HG02571 (cell line): ENCODE results near the gene FAM135A.
"Not testable (repeated sequence)": the region's sequence is repeated elsewhere in the genome, so short reads cannot be mapped to it uniquely, and the experiment has no call there.

Experiments used
- ATAC-seq: cut with Tn5 transposase; IDR thresholded peaks from one replicate; pipeline ENCODE4 v1.9.1; 2021; ENCODE audit warnings: mild to moderate bottlenecking, moderate library complexity; ENCODE audit not compliant: unreplicated experiment

Gene FAM135A

DNA sequence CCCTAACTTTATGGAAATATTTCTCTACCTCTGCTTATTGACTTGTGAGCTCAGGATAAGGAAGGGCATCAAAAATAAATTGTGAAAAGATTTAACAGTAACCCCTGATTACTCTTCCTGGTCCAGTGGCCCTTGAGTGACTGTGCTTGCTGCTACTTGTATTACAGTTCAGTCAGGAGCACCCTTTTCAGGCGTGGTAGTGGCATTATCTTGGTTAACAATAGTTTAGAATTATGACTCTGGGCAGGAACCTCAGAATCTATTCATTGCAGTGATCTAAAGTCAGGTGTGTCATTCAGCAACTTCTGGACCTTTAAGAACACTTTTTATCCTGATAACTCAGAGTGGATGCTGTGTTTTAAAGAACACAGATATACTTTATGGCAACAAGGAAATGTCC lies 43.4 kb downstream of the FAM135A start:
- ATAC-seq, result no peak

DNA sequence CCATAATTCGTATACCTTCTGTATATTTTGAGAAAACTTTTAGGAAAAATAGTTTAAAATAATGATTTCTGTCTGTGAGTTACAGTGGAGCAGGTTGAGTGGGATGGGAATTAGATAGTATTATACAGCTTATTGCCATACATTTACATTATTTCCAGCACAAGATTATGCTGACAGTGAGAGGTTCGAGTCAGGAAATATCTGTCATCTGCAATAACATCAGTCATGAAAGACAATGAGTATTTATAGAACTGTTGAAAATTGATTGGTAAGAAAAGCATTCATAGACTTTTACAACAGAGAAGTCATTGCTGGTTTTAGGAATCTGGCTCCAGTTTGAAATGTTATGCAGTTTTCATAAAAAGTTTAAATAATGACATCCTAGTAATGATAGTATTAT lies 45.9 kb downstream of the FAM135A start:
- no peak for ATAC-seq

DNA sequence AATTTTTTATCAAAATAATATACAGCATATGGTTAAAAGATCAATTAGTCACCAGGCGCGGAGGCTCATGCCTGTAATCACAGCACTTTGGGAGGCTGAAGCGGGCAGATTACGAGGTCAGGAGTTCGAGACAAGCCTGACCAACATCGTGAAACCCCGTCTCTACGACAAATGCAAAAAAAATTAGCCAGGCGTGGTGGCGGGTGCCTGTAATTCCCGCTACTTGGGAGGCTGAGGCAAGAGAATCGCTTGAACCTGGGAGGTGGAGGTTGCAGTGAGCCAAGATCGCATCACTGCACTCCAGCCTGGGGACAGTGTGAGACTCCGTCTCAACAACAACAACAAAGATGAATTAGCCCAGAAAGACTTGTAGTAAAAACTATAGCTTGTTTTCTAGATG lies 46.4 kb downstream of the FAM135A start:
- not testable (repeated sequence) for ATAC-seq

DNA sequence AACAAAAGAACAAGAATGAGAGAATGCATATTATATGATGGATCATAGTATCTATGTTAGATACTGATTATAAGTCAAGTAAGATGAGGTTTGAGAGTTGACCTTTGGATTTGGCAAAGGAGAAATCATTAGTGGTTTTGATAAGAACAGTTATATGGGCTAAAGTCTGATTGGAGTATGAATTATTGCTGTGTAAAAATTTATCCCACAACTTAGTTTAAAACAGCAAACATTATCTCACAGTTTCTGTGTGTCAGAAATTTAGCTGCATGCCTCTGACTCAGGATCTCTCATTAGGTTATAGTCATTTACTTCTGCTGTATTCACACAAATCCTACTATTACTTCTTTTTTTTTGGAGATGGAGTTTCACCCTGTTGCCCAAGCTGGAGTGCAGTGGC lies 56.7 kb downstream of the FAM135A start:
- ATAC-seq, result no peak

DNA sequence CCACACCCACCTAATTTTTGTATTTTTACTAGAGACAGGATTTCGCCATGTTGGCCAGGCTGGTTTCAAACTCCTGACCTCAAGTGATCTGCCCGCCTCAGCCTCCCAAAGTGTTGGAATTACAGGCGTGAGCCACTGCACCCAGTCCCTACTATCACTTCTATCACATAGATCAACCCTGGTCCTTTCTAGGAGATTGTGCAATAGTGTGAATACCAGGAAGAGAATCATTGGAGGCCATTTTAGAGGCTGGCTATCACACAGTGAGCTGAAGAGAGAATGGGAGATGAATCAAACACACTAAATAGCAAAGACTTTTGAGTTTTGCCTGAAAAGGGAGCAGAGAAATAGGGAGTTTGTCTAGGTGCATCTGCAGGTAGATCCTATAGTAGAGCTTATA lies 57.2 kb downstream of the FAM135A start:
- ATAC-seq, result not testable (repeated sequence)

DNA sequence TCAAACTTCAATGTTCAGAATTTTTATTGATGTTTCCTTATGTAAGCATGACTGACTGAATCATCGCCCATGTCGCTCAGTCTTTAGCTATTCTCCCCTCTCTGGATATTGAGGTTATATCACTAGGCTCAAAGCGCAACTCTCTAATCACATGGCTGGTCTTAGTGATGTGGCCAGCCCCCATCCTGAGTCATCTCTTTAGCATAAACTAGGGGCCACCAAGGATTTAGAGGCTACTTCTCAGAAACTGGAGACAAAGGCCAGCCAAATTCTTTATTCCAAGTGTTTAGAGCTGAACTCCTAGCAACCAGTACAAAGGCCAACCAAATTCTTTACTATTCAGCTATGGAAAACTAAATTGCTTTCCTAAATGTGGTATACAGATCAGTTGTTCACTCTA lies 61.4 kb downstream of the FAM135A start:
- ATAC-seq, result no peak

DNA sequence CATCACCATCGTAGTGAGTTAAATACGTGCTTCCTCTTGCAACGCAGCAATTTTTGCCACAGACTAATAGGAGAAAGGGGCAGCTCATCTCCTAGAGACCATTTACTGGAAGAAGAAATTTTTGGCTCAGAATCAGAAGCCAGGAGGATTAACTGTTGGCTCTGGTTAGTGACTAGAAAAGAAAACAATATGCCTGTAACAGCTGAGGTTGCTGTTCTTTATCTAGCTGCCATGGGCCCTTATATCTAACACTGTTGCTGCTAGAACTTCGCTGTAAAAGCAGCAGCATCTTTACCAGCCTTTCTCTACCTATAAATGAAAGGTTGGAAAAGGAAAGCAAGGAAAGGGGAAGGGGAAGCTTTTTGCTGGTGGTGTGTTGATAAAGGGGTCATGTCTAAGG lies 65.9 kb downstream of the FAM135A start:
- no peak for ATAC-seq

DNA sequence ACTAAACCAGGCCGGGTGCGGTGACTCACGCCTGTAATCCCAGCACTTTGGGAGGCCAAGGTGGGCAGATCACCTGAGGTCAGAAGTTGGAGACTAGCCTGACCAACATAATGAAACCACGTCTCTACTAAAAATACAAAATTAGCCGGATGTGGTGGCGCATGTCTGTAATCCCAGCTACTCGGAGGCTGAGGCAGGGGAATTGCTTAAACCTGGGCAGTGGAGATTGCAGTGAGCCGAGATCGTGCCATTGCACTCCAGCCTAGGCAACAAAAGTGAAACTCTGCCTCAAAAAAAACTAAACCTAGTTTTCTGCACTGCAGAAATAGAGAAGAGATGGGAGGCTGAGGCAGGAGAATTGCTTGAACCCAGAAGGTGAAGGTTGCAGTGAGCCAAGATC lies 73.3 kb downstream of the FAM135A start:
- not testable (repeated sequence) for ATAC-seq

DNA sequence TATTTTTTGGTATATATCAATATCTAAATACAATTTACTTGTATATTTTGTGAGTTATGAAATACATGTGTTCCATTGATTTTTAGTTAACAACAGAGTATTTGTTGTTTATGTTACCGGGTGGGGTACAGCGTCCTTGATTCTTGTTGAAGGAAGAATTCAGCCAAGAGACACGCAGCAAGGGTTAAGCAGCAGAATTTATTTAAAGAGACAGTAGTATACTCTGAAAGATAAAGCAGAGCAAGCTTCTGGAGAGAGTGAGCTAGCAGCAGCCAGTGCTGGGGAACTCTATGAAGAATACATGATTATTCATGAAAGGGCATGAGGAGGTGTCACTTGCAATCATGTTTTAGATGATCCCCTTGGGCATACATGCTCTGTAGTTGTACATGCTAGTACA lies 76.1 kb downstream of the FAM135A start:
- no peak for ATAC-seq

DNA sequence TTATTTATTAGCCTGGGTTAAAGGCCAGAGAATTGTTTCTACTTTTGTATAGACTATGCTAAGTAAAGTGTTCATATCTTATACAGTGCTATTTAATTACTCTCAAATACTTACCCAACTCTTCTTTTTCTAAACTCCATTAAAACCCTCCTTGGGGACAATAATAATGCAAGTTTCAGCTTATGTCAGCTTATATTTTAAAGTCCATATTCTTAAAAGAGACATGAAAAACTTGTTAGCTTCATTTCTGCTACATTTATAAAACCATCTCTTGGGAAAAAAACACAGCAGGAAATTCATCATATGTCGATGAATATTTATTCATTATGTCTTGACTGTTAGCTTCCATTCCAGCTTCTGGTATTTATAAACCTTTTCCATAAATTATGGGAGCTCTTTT lies 81.5 kb downstream of the FAM135A start:
- no peak for ATAC-seq

DNA sequence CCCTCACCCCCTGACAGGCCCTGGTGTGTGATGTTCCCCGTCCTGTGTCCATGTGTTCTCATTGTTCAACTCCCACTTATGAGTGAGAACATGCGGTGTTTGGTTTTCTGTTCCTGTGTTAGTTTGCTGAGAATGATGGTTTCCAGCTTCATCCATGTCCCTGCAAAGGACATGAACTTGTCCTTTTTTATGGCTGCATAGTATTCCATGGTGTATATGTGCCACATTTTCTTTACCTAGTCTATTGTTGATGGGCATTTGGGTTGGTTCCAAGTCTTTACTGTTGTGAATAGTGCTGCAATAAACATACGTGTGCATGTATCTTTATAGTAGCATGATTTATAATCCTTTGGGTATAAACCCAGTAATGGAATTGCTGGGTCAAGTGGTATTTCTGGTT lies 82.5 kb downstream of the FAM135A start:
- not testable (repeated sequence) for ATAC-seq

DNA sequence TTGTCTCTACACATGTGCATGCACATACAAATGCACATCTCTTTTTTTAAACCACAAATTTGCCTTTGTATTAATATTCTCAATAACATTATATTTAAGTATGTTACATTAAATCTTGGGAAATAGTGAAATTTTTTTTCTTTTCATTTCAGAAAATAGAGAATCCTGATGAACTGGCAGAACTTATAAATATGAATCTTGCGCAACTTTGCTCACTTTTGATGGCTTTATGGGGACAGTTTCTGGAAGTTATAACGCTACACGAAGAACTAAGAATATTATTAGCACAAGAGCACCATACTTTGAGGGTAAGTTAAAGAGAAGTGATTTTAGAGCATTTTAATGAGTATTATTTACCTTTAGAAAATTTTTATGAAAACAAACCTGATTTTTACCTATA lies 89.2 kb downstream of the FAM135A start:
- ATAC-seq, result no peak

DNA sequence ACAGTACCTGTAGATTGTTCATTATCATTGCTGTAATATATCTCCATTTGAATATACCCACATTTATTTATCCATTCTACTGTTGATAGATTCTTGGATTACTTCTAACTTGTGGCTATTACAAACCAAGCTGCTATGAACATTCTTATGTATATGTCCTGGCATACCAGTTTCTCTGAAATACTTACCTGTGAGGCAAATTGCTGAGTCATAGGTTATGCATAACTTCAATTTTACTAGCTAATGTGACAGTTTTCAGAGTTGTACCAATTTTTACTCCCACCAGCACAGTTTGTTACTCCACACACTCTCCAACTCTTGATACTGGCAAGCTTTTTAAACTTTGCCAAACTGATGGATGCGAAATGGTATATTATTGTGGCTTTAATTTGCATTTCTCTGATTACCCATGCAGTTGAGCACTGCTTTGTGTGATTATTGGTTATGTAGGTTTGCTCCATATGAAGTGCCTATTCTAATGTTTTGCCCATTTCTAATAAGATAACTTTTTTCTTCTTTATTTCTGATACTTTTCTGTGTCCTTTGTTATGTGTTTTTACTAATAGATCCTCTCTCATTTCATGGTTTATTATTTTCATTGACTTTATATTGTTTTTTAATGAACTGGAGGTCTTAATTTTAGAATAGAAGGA lies 90.6 kb downstream of the FAM135A start:
- ATAC-seq, result no peak

DNA sequence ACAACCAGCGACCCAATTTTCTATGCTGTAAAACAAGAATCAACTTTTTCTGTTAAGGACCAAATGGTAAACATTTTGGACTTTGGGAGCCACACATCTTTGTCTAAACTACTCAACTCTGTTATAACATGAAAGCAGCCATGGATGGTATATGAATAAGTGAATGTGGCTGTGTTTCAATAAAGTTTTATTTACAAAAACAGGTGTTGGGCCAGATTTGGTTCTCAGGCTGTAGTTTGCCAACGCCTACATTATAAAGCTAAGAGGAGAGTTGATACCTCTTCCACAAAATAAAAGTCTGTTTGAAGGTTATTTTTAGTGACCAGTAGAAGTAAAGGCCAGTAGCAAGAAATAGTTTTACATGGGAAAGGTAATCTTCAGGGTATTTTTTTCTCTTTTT lies 93.0 kb downstream of the FAM135A start:
- no peak for ATAC-seq

DNA sequence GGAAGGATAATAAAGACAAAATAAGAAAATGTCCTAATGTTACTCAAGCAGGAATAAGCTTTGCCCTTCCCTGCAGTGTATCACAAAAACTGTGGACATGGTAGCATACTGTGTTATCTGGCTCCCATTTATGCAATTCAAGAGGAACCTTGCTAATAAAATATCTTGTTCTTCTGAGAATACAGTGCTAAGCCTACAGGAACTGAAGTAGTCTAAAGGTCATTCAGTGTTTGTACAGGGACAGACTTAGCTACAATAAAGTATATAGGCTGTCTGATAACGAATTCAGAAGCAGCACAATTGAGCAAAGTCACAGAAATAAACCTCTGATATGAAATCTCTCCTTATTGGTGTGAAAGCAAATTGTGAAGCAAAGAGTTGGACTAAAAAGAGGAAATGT lies 93.9 kb downstream of the FAM135A start:
- ATAC-seq, result no peak

DNA sequence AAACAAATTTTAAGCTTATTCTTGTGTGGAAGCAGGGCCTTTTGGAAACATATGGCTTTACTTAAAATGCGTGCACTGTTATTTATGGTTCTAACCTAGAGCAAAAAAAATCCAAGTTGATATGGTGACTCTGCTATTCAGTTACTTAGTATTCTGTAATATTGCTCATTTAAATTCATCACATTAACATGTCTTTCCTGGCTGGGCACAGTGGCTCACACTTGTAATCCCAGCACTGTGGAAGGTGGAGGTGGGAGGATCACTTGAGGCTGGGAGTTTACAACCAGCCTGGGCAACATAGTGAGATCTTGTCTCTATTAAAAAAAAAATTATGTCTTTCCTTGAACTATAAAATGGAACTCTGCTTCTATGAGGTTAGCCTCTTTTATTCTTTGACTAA lies 95.6 kb downstream of the FAM135A start:
- ATAC-seq, result no peak

DNA sequence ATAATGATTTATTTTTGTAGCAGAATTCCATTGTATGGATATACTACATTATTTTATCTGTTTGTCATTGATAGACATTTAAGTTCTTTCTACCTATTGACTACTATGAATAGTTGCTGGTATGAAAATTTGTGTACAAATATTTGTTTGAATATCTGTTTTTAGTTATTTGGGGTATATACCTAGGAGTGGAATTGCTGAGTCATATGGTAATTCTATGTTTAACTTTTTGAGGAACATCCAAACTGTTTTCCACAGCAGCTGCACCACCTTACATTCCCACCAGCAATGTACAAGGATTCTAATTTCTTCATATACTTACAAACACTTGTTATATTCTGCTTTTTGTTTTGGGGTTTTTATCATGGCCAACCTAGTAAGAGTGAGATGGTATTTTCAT lies 97.3 kb downstream of the FAM135A start:
- no peak for ATAC-seq

DNA sequence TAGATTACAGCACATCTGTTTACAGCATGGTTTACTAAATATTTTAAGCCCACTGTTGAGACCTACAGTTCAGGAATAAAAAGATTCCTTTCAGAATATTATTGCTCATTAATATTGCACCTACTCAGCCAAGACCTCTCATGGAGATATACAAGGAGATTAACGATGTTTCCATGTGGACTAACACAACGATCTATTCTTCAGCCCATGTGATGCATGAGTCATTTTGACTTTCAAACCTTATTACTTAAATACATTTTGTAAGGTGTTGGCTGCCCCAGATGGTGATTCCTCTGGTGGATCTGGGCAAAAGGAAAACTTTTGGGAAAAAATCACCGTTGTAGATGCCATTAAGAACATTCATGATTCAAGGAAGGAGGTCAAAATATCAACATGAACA lies 105.4 kb downstream of the FAM135A start:
- no peak for ATAC-seq

DNA sequence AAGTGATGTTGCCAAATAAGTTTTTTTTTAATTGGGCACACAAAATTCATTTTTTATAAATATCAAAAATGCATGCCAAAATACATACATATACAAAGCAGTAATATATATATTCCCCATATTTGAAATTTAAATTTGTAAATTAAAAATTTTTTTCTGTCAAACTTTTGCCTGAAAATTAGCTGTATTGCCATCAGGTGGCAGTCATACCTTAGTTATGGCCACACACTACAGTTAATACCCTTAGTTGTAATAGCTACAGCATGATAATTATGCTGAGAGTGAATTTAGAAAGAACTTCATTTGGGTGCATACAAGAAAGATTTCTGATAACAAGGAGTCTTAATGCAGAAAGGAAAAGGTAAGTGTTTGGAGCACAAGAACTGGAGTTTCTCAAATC lies 107.3 kb downstream of the FAM135A start:
- no peak for ATAC-seq

DNA sequence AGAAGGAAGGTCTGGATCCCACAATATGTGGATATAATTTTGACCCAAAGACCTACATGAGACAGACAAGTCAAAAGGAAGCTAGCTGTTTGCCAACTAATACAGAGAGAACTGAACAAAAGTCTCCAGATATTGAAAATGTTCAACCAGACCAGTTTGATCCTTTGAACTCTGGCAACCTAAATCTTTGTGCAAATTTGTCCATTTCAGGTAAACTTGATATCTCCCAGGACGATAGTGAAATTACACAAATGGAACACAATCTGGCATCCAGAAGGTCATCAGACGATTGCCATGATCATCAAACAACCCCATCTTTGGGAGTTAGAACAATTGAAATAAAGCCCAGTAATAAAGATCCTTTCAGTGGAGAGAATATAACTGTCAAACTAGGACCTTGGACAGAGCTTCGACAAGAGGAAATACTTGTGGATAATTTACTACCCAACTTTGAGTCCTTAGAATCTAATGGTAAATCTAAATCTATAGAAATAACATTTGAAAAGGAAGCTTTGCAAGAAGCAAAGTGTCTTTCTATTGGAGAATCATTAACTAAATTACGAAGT lies 111.5 kb downstream of the FAM135A start:
- ATAC-seq, result no peak

DNA sequence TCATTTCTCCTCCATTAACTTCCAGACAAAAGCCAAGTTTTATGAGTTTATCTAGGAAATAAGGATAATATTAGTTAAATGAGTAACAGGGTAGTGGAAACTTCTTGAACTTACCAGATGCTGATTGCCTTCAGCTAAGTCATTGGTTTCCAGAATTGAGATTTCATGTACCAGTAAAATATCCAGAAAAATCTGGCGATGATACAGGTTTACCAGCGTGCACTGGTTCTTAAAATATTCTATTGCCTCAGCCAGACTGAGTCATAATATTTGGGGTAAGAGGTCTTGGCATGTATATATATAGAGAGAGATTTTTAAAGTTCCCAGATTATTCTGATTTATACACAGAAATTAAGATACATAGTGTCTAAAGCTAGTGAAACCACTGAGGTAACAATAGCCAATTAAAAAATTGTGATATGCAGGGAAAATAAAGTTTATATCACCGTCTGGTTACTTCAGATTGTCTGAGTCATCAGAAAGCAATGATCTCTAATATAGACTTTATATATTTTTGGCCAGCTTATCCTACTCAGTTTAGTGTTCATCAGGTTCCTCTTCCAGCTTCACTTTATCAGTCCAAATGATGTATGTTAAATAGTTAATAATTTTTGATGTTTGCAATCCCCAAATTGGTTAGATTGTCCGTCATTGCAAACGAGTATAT lies 113.9 kb downstream of the FAM135A start:
- no peak for ATAC-seq

DNA sequence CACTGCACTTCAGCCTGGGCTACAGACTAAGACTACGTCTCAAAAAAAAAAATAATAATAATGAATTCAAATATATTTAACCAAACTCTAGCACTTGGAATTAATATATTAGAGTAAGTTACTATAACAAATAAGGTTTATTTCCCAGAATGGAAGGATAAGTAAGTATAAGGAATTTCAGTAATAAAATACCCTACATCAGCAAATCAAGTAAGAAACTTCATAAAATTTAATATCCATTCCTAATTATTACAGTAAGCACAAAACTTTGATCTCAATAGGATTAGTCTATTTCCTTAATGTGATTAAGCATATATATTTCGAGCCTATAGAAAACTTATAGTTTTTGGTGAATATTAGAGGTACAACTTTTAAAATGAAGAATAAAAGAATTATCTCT lies 116.7 kb downstream of the FAM135A start:
- ATAC-seq, result no peak

DNA sequence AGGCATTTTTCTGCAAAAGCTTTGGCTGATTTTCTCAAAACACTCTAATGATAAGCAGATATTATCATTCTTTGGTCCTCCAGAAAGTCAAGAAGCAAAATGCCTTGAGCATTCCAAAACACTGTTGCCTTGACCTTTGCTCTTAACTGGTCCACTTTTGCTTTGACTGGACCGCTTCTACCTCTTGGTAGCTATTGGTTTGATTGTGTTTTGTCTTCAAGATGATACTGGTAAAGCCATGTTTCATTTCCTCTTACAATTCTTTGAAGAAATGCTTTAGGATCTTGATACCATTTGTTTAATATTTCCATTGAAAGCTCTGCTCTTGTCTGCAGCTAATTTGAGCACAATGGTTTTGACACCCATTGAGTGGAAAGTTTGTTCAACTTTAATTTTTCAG lies 117.8 kb downstream of the FAM135A start:
- no peak for ATAC-seq
